ENCODE data around the gene IL17D. TPM values are rescaled to one million over a fixed set of nuclear protein-coding genes. Genes with fewer than 3 reads are reported as not detected.

Gene IL17D
- total and polyA plus RNA-seq, 4 donors, result 2.9 to 9.2 (median 4.2) TPM

- intact Hi-C loops (cut with DNase I), result no loop called here
- ATAC-seq (ENCODE audit: low FRiP score), result no peak
- no peaks in the 10 kb centered on the region for H3K4me1 ChIP-seq (ENCODE audit: control insufficient read depth in 1 of 2, insufficient read depth in 2 of 2, low read length in 2 of 2)
Observed at GRCh38 chr13:20684546-20684945, 19.0 kb upstream of the IL17D start.

DNA sequence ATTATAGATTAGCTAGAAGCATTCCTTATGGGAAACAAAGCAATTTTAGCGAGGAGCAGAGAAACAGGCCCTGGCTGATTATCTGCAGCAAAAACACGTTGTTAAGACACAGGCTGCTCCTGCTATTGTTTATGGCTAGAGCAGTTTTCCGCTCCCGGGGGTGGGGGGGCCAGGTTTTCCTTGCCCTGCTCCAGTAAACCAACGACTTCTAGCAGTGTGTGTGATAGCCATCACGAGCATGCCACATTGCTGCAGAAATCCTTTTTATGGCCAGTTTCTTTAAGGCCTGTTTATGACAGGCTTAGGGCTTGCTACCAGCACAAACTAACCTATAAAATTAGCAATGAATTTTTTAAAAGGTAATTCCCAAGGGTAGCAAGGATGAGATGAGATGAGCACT lies 18.4 kb upstream of the IL17D start:
- no peaks in the 10 kb centered on the region for H3K9me3 ChIP-seq (ENCODE audit: control insufficient read depth, low read length)
- no peak for ATAC-seq (ENCODE audit: low FRiP score)

More at GRCh38 chr13:20684546-20684945, 19.0 kb upstream of the IL17D start:
- WGBS, 2 donors, result 80 to 85% methylated on average over 18 of the region's 18 CpGs
- H3K27ac ChIP-seq (ENCODE audit: low read depth in 1 of 2, low read length in 2 of 2), result no peak overlapping the region
- H3K27me3 ChIP-seq (ENCODE audit: control insufficient read depth in 1 of 2, insufficient read depth in 2 of 2, low read length in 1 of 2), result no peaks in the 10 kb centered on the region
- H3K4me3 ChIP-seq (ENCODE audit: low read length in 2 of 2), result no peak overlapping the region
- DNase-seq, result no peak
- no peaks in the 10 kb centered on the region for H3K9me3 ChIP-seq (ENCODE audit: control insufficient read depth, low read length)
- H3K36me3 ChIP-seq (ENCODE audit: control insufficient read depth in 1 of 2, insufficient read depth in 2 of 2, low read length in 1 of 2), result no peaks in the 10 kb centered on the region

GRCh38 chr13:20686167-20686566 lies 17.3 kb upstream of the IL17D start:
- Histone ChIP-seq H3K4me3 (ENCODE audit: low read length in 2 of 2) (no peak overlapping the region), H3K9me3 (ENCODE audit: control insufficient read depth, low read length) (no peaks in the 10 kb centered on the region), H3K27ac (ENCODE audit: low read depth in 1 of 2, low read length in 2 of 2) (no peak overlapping the region), H3K4me1 (ENCODE audit: control insufficient read depth in 1 of 2, insufficient read depth in 2 of 2, low read length in 2 of 2) (no peaks in the 10 kb centered on the region), H3K27me3 (ENCODE audit: control insufficient read depth in 1 of 2, insufficient read depth in 2 of 2, low read length in 1 of 2) (no peaks in the 10 kb centered on the region), H3K36me3 (ENCODE audit: control insufficient read depth in 1 of 2, insufficient read depth in 2 of 2, low read length in 1 of 2) (no peaks in the 10 kb centered on the region)
- ATAC-seq (ENCODE audit: low FRiP score) (no peak), DNase-seq (no peak)
- 89 to 92% methylated on average over 1 of the region's 1 CpG for WGBS, 2 donors
- intact Hi-C loops (cut with DNase I), result no loop called here

More for the DNA sequence above, 18.4 kb upstream of the IL17D start:
- intact Hi-C loops (cut with DNase I), result no loop called here
- 74 to 83% methylated on average over 6 of the region's 6 CpGs for WGBS, 2 donors
- DNase-seq, result no peak
- Histone ChIP-seq H3K4me1 (ENCODE audit: control insufficient read depth in 1 of 2, insufficient read depth in 2 of 2, low read length in 2 of 2) (no peaks in the 10 kb centered on the region), H3K4me3 (ENCODE audit: low read length in 2 of 2) (no peak overlapping the region), H3K36me3 (ENCODE audit: control insufficient read depth in 1 of 2, insufficient read depth in 2 of 2, low read length in 1 of 2) (no peaks in the 10 kb centered on the region), H3K27me3 (ENCODE audit: control insufficient read depth in 1 of 2, insufficient read depth in 2 of 2, low read length in 1 of 2) (no peaks in the 10 kb centered on the region), H3K27ac (ENCODE audit: low read depth in 1 of 2, low read length in 2 of 2) (no peak overlapping the region)

DNA sequence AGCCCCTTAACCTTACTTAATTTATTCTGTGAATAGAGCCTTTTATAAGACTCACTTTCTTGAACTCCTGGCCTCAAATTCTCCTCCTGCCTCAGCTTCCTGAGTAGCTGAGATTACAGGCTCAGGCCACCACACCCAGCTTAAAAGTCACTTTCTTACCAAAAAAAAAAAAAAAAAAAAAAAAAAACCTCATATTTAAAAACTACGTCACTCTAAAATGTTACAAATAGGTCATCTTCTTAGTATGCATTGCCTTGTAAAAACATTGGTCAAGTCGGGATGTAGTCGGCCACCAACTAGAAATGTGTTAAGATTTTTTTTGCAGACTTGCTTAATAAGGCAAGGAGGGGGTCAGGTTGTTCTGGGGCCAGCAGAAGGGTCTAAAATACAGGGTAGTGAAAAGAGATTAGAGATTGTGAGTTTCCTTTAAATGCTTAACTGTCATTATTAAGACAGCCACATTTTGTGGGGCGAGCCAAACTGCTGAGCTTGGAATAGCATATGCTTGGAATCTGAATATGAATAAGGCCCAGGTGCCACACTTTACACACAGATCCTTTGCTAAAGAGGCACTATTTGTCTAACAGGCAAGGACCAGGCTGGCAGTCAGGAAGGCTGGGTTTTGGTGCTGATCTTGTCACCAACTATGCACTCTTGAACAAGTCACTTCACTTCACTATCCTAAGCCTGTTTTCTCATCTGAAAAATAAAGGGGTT lies 16.5 kb upstream of the IL17D start:
- ATAC-seq (ENCODE audit: low FRiP score), result no peak
- no peak for DNase-seq
- Histone ChIP-seq H3K4me1 (ENCODE audit: control insufficient read depth in 1 of 2, insufficient read depth in 2 of 2, low read length in 2 of 2) (no peaks in the 10 kb centered on the region), H3K9me3 (ENCODE audit: control insufficient read depth, low read length) (no peaks in the 10 kb centered on the region), H3K27ac (ENCODE audit: low read depth in 1 of 2, low read length in 2 of 2) (no peak overlapping the region), H3K4me3 (ENCODE audit: low read length in 2 of 2) (no peak overlapping the region), H3K36me3 (ENCODE audit: control insufficient read depth in 1 of 2, insufficient read depth in 2 of 2, low read length in 1 of 2) (no peaks in the 10 kb centered on the region), H3K27me3 (ENCODE audit: control insufficient read depth in 1 of 2, insufficient read depth in 2 of 2, low read length in 1 of 2) (no peaks in the 10 kb centered on the region)
- intact Hi-C loops (cut with DNase I), result no loop called here
- WGBS, 2 donors, result 46 to 48% methylated on average over 4 of the region's 4 CpGs

DNA sequence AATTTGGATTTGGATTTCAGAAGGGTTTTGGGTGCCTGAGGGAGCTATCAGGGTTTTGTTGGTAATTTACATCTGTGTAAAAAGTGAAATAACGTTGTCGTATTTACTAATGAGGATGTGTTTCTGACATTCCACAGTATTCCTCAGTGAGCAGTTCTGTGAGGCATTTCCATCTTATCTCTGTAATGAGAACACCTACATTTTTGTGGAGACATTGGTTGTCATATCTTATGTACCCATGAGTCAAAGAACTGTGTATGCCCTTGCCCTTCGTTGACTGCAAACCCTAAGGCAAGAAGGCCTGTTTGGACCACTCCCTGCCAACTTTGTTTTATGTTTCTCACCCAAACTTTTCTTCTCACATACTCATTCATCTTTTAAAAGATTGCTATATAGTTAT lies 14.2 kb upstream of the IL17D start:
- H3K4me1 ChIP-seq (ENCODE audit: control insufficient read depth in 1 of 2, insufficient read depth in 2 of 2, low read length in 2 of 2), result no peaks in the 10 kb centered on the region
- no peak overlapping the region for H3K4me3 ChIP-seq (ENCODE audit: low read length in 2 of 2)
- H3K36me3 ChIP-seq (ENCODE audit: control insufficient read depth in 1 of 2, insufficient read depth in 2 of 2, low read length in 1 of 2), result no peaks in the 10 kb centered on the region
- no peaks in the 10 kb centered on the region for H3K9me3 ChIP-seq (ENCODE audit: control insufficient read depth, low read length)
- WGBS, 2 donors, result 94 to 96% methylated on average over 3 of the region's 3 CpGs
- no peak overlapping the region for H3K27ac ChIP-seq (ENCODE audit: low read depth in 1 of 2, low read length in 2 of 2)
- ATAC-seq (ENCODE audit: low FRiP score) (no peak), DNase-seq (no peak)
- no peaks in the 10 kb centered on the region for H3K27me3 ChIP-seq (ENCODE audit: control insufficient read depth in 1 of 2, insufficient read depth in 2 of 2, low read length in 1 of 2)
- intact Hi-C loops (cut with DNase I), result no loop called here

DNA sequence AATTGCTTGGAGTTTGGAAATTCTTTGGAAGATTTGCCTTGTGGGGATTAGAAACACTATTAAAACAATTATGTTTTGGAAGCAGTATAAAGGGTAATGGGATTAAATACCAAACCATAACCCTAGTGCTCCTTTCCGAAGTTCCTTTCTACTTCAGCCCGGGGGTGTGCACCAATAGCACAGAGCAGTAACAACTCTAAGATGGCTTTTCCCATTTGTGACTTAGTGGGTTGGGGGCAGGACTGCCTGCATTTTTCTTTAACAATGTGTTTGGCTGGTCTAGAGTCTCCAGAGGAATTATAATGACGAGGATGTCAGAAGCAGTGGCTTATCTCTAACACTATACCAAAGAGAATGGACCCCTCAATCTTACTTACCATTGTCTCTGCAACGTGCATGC lies 11.9 kb upstream of the IL17D start:
- DNase-seq, result no peak
- WGBS, 2 donors, result 69 to 72% methylated on average over 4 of the region's 4 CpGs
- no peak overlapping the region for H3K4me3 ChIP-seq (ENCODE audit: low read length in 2 of 2)
- no peaks in the 10 kb centered on the region for H3K9me3 ChIP-seq (ENCODE audit: control insufficient read depth, low read length)
- no peak overlapping the region for H3K27ac ChIP-seq (ENCODE audit: low read depth in 1 of 2, low read length in 2 of 2)
- H3K27me3 ChIP-seq (ENCODE audit: control insufficient read depth in 1 of 2, insufficient read depth in 2 of 2, low read length in 1 of 2), result no peaks in the 10 kb centered on the region
- intact Hi-C loops (cut with DNase I), result no loop called here
- no peaks in the 10 kb centered on the region for H3K4me1 ChIP-seq (ENCODE audit: control insufficient read depth in 1 of 2, insufficient read depth in 2 of 2, low read length in 2 of 2)
- no peaks in the 10 kb centered on the region for H3K36me3 ChIP-seq (ENCODE audit: control insufficient read depth in 1 of 2, insufficient read depth in 2 of 2, low read length in 1 of 2)
- ATAC-seq (ENCODE audit: low FRiP score), result no peak

- ATAC-seq (ENCODE audit: low FRiP score), result no peak
- Histone ChIP-seq H3K9me3 (ENCODE audit: control insufficient read depth, low read length) (no peaks in the 10 kb centered on the region), H3K4me3 (ENCODE audit: low read length in 2 of 2) (no peak overlapping the region), H3K27ac (ENCODE audit: low read depth in 1 of 2, low read length in 2 of 2) (no peak overlapping the region), H3K27me3 (ENCODE audit: control insufficient read depth in 1 of 2, insufficient read depth in 2 of 2, low read length in 1 of 2) (no peaks in the 10 kb centered on the region), H3K36me3 (ENCODE audit: control insufficient read depth in 1 of 2, insufficient read depth in 2 of 2, low read length in 1 of 2) (no peaks in the 10 kb centered on the region), H3K4me1 (ENCODE audit: control insufficient read depth in 1 of 2, insufficient read depth in 2 of 2, low read length in 2 of 2) (no peaks in the 10 kb centered on the region)
- intact Hi-C loops (cut with DNase I), result no loop called here
- no peak for DNase-seq
- 76% methylated on average over 4 of the region's 4 CpGs for WGBS, 2 donors
Observed at GRCh38 chr13:20696073-20696472, 7.4 kb upstream of the IL17D start.

GRCh38 chr13:20699715-20700114 lies 3.8 kb upstream of the IL17D start:
- H3K4me1 ChIP-seq (ENCODE audit: control insufficient read depth in 1 of 2, insufficient read depth in 2 of 2, low read length in 2 of 2), result no peaks in the 10 kb centered on the region
- H3K9me3 ChIP-seq (ENCODE audit: control insufficient read depth, low read length), result no peaks in the 10 kb centered on the region
- H3K27ac ChIP-seq (ENCODE audit: low read depth in 1 of 2, low read length in 2 of 2), result no peak overlapping the region
- intact Hi-C loops (cut with DNase I), result loop anchor here (10.0 kb wide), 3 partner anchors 135 to 205 kb away; partner anchors contain the start of genes IFT88 (in 1 of the 2) and XPO4 (in 1 of the 2)
- DNase-seq (no peak), ATAC-seq (ENCODE audit: low FRiP score) (no peak)
- WGBS, 2 donors, result 94% methylated on average over 9 of the region's 9 CpGs
- no peaks in the 10 kb centered on the region for H3K36me3 ChIP-seq (ENCODE audit: control insufficient read depth in 1 of 2, insufficient read depth in 2 of 2, low read length in 1 of 2)
- no peaks in the 10 kb centered on the region for H3K27me3 ChIP-seq (ENCODE audit: control insufficient read depth in 1 of 2, insufficient read depth in 2 of 2, low read length in 1 of 2)
- H3K4me3 ChIP-seq (ENCODE audit: low read length in 2 of 2), result no peak overlapping the region

DNA sequence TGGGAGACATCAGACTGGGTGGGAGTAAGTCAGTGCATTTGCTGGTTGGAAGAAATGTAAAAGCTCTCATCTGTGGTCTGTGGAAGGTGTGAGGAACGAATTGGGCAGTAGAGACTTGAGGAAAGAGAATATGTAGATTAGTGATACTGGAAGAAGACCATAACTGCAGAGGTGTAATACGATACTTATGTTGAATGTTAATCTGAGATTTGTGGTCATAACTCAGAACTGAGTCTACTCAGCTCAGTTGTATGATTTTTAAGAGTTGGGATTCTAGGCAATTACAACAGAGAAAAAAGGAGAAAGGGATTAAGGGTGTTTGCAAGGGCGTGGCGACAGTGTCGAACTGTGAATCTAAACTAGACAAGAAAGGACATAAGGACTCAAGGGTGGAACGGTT lies 3.2 kb upstream of the IL17D start:
- H3K4me3 ChIP-seq (ENCODE audit: low read length in 2 of 2), result no peak overlapping the region
- H3K27ac ChIP-seq (ENCODE audit: low read depth in 1 of 2, low read length in 2 of 2), result no peak overlapping the region
- ATAC-seq (ENCODE audit: low FRiP score) (no peak), DNase-seq (no peak)
- no peaks in the 10 kb centered on the region for H3K36me3 ChIP-seq (ENCODE audit: control insufficient read depth in 1 of 2, insufficient read depth in 2 of 2, low read length in 1 of 2)
- 92 to 93% methylated on average over 6 of the region's 6 CpGs for whole genome bisulfite sequencing, 2 donors
- intact Hi-C loops (cut with DNase I), result loop anchor here (10.0 kb wide), 3 partner anchors 135 to 205 kb away; partner anchors contain the start of genes IFT88 (in 1 of the 2) and XPO4 (in 1 of the 2)
- H3K4me1 ChIP-seq (ENCODE audit: control insufficient read depth in 1 of 2, insufficient read depth in 2 of 2, low read length in 2 of 2), result no peaks in the 10 kb centered on the region
- no peaks in the 10 kb centered on the region for H3K27me3 ChIP-seq (ENCODE audit: control insufficient read depth in 1 of 2, insufficient read depth in 2 of 2, low read length in 1 of 2)
- no peaks in the 10 kb centered on the region for H3K9me3 ChIP-seq (ENCODE audit: control insufficient read depth, low read length)

All from aorta (tissue), 5 donors.